KMS-11 (cell line): ENCODE results near the gene SPOUT1.

ENCODE experiments used
- H2AFZ ChIP-seq: fragments of 200-600 bp; sonication (generic); 2 replicates; pipeline ENCODE4 v1.6.1; 2016; ENCODE audit warnings: antibody characterized with exemption, mixed run types, low read depth
- H3K27ac ChIP-seq: fragments of 200-600 bp; sonication (generic); 2 replicates; pipeline ENCODE4 v1.6.1; 2016; ENCODE audit warnings: mild to moderate bottlenecking, mixed run types
- H3K27me3 ChIP-seq: fragments of 200-600 bp; sonication (generic); 2 replicates; pipeline ENCODE4 v1.6.1; 2017; ENCODE audit warnings: mild to moderate bottlenecking, low read depth, mixed run types, moderate library complexity; ENCODE audit not compliant: insufficient read depth
- H3K36me3 ChIP-seq: fragments of 200-600 bp; sonication (generic); 2 replicates; pipeline ENCODE4 v1.6.1; 2017; ENCODE audit warnings: mild to moderate bottlenecking, mixed run types; ENCODE audit not compliant: insufficient read depth
- H3K4me1 ChIP-seq: fragments of 200-600 bp; sonication (generic); 2 replicates; pipeline ENCODE4 v1.6.1; 2016; ENCODE audit warnings: mild to moderate bottlenecking, low read depth, mixed run types; ENCODE audit not compliant: poor library complexity, severe bottlenecking
- H3K4me2 ChIP-seq: fragments of 200-600 bp; sonication (generic); 2 replicates; pipeline ENCODE4 v1.7.0; 2016; ENCODE audit warnings: mild to moderate bottlenecking, mixed run types
- H3K4me3 ChIP-seq: fragments of 200-600 bp; sonication (generic); IDR thresholded peaks from 2 replicates; pipeline ENCODE4 v1.6.1; 2017; ENCODE audit warnings: low read depth, low read length, mixed read lengths; ENCODE audit not compliant: insufficient read depth
- H3K79me2 ChIP-seq: fragments of 200-600 bp; sonication (generic); 2 replicates; pipeline ENCODE4 v1.6.1; 2016; ENCODE audit warnings: low read depth, mixed run types; ENCODE audit not compliant: insufficient read depth
- H3K9ac ChIP-seq: fragments of 200-600 bp; sonication (generic); 2 replicates; pipeline ENCODE4 v1.6.1; 2016; ENCODE audit warnings: mild to moderate bottlenecking, mixed run types
- H4K20me1 ChIP-seq: fragments of 200-600 bp; sonication (generic); 2 replicates; pipeline ENCODE4 v1.6.1; 2016; ENCODE audit warnings: mild to moderate bottlenecking, mixed run types; ENCODE audit not compliant: insufficient read depth
- CTCF ChIP-seq: fragments of 200-600 bp; sonication (generic); conservative IDR thresholded peaks from 2 replicates; pipeline ENCODE4 v1.6.1; 2017; ENCODE audit warnings: low read depth, mild to moderate bottlenecking, antibody characterized with exemption, low read length, moderate library complexity, mixed read lengths

Gene SPOUT1

GRCh38 chr9:128825923-128826700 is 3.5 kb downstream of the SPOUT1 start:
- no peak overlapping the region for H3K4me3 ChIP-seq
- no peak for TF ChIP-seq CTCF
- no peak overlapping the region for H3K4me2 ChIP-seq
- no peak overlapping the region for H3K27ac ChIP-seq
- H3K27me3 ChIP-seq = no peaks in the 10 kb centered on the region
- no peak overlapping the region for H2AFZ ChIP-seq
- H3K36me3 ChIP-seq = no peaks in the 10 kb centered on the region; the same call in 1 of the 2 replicates
- H3K79me2 ChIP-seq = peaks cover 19% of the 10 kb centered on the region
- H4K20me1 ChIP-seq = no peaks in the 10 kb centered on the region
- H3K9ac ChIP-seq = no peak overlapping the region
- no peaks in the 10 kb centered on the region for H3K4me1 ChIP-seq

GRCh38 chr9:128824911-128825310 is 4.7 kb downstream of the SPOUT1 start:
- no peak overlapping the region for H3K27ac ChIP-seq
- H3K4me2 ChIP-seq = no peak overlapping the region
- H3K4me1 ChIP-seq = no peaks in the 10 kb centered on the region
- no peak overlapping the region for H2AFZ ChIP-seq
- H4K20me1 ChIP-seq = no peaks in the 10 kb centered on the region
- TF ChIP-seq CTCF = no peak
- no peak overlapping the region for H3K9ac ChIP-seq
- H3K27me3 ChIP-seq = no peaks in the 10 kb centered on the region
- no peak overlapping the region for H3K4me3 ChIP-seq
- peaks cover 19% of the 10 kb centered on the region for H3K79me2 ChIP-seq
- no peaks in the 10 kb centered on the region; the same call in 1 of the 2 replicates for H3K36me3 ChIP-seq

GRCh38 chr9:128823903-128824406 is 5.6 kb downstream of the SPOUT1 start:
- no peak overlapping the region for H3K27ac ChIP-seq
- H3K4me1 ChIP-seq = peaks cover 8% of the 10 kb centered on the region
- H3K4me3 ChIP-seq = no peak overlapping the region
- no peak overlapping the region for H3K9ac ChIP-seq
- no peaks in the 10 kb centered on the region for H3K27me3 ChIP-seq
- H3K36me3 ChIP-seq = no peaks in the 10 kb centered on the region; the same call in 1 of the 2 replicates
- no peak overlapping the region for H2AFZ ChIP-seq
- TF ChIP-seq CTCF = no peak
- H3K79me2 ChIP-seq = peaks cover 14% of the 10 kb centered on the region
- no peaks in the 10 kb centered on the region for H4K20me1 ChIP-seq
- no peak overlapping the region for H3K4me2 ChIP-seq

DNA sequence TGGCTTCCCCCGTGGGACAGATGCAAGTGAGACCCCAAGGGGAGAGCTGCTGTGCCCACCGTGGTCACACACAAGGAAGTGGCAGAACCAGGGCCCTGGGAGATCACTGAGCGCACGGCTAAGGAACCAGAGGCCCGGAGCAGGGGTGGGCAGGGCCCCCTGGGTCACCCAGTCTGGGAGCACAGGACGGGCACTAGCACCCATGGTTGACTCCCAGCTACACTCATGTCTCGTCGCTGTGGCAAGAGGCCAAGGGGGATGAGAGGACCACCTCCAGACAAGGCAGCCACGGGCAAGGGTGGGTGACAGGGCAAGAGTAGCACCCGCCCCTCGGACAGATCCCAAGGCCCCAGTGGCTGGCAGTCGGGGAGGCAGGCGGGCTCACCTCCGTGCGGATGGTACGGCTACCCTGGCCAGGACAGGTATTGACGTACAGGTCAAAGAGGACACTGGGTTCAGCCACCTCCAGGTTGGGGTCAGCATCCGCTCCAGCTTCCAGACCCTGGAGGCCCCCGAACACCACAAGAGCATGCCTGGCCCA is 6.2 kb downstream of the SPOUT1 start:
- TF ChIP-seq CTCF = no peak
- Histone ChIP-seq H2AFZ (no peak overlapping the region), H3K9ac (no peak overlapping the region), H3K4me1 (peaks cover 8% of the 10 kb centered on the region), H3K4me2 (no peak overlapping the region), H3K36me3 (no peaks in the 10 kb centered on the region; the same call in 1 of the 2 replicates), H3K27ac (no peak overlapping the region), H3K27me3 (no peaks in the 10 kb centered on the region), H3K79me2 (peaks cover 9% of the 10 kb centered on the region), H4K20me1 (no peaks in the 10 kb centered on the region), H3K4me3 (no peak overlapping the region)
